H9 (cell line): ENCODE data around the gene EPHB2. TPM values are rescaled to one million over a fixed set of nuclear protein-coding genes. Genes with fewer than 3 reads are reported as not detected.

Experiments used
- DNase-seq: peaks from one replicate; pipeline ENCODE4 v3.0.0-alpha.2; 2017
- H2AFZ ChIP-seq: one replicate; pipeline ENCODE4 v1.6.1; 2013; ENCODE audit warnings: mild to moderate bottlenecking, low read length, control low read depth, moderate library complexity
- H2AK5ac ChIP-seq: 2 replicates; pipeline ENCODE4 v1.6.1; 2013; ENCODE audit warnings: low read length, control low read depth, mixed read lengths; ENCODE audit not compliant: insufficient read length
- H2BK120ac ChIP-seq: one replicate; pipeline ENCODE4 v1.6.1; 2013; ENCODE audit warnings: low read depth, mild to moderate bottlenecking, low read length, control low read depth, inconsistent platforms; ENCODE audit not compliant: poor library complexity, severe bottlenecking
- H2BK12ac ChIP-seq: 2 replicates; pipeline ENCODE4 v1.6.1; 2013; ENCODE audit warnings: low read length, control low read depth, mixed read lengths, low read depth; ENCODE audit not compliant: insufficient read length
- H2BK15ac ChIP-seq: 2 replicates; pipeline ENCODE4 v1.6.1; 2013; ENCODE audit warnings: low read depth, low read length, control low read depth
- H2BK20ac ChIP-seq: one replicate; pipeline ENCODE4 v1.6.1; 2013; ENCODE audit warnings: low read depth, mild to moderate bottlenecking, low read length, control low read depth, inconsistent platforms; ENCODE audit not compliant: poor library complexity, severe bottlenecking
- H2BK5ac ChIP-seq: 2 replicates; pipeline ENCODE4 v1.6.1; 2013; ENCODE audit warnings: low read length, control low read depth, mixed read lengths; ENCODE audit not compliant: insufficient read length
- H3K14ac ChIP-seq: 2 replicates; pipeline ENCODE4 v1.6.1; 2013; ENCODE audit warnings: low read length, control low read depth; ENCODE audit not compliant: insufficient read depth
- H3K18ac ChIP-seq: 2 replicates; pipeline ENCODE4 v1.6.1; 2013; ENCODE audit warnings: low read depth, mild to moderate bottlenecking, mixed read lengths, low read length, control low read depth; ENCODE audit not compliant: insufficient read length
- H3K23ac ChIP-seq: 2 replicates; pipeline ENCODE4 v1.6.1; 2013; ENCODE audit warnings: low read length, control low read depth, mixed read lengths, low read depth; ENCODE audit not compliant: insufficient read length
- H3K23me2 ChIP-seq: 2 replicates; pipeline ENCODE4 v1.6.1; 2013; ENCODE audit warnings: low read depth, mild to moderate bottlenecking, mixed read lengths, low read length, control low read depth; ENCODE audit not compliant: insufficient read length, poor library complexity, severe bottlenecking
- H3K27ac ChIP-seq: 2 replicates; pipeline ENCODE4 v1.5.1; 2013; ENCODE audit warnings: low read length, control low read depth, mixed read lengths, low read depth; ENCODE audit not compliant: insufficient read length
- H3K27me3 ChIP-seq: 2 replicates; pipeline ENCODE4 v1.6.1; 2013; ENCODE audit warnings: low read length, control low read depth, inconsistent platforms; ENCODE audit not compliant: insufficient read depth
- H3K4ac ChIP-seq: 2 replicates; pipeline ENCODE4 v1.6.1; 2013; ENCODE audit warnings: low read depth, mild to moderate bottlenecking, control low read depth, inconsistent platforms, low read length, moderate library complexity
- H3K4me1 ChIP-seq: 2 replicates; pipeline ENCODE4 v1.6.1; 2013; ENCODE audit warnings: low read length, control low read depth, inconsistent platforms; ENCODE audit not compliant: insufficient read depth
- H3K4me2 ChIP-seq: 2 replicates; pipeline ENCODE4 v1.6.1; 2013; ENCODE audit warnings: low read length, control low read depth, mixed read lengths; ENCODE audit not compliant: insufficient read length, insufficient read depth
- H3K56ac ChIP-seq: 2 replicates; pipeline ENCODE4 v1.6.1; 2013; ENCODE audit warnings: low read depth, mild to moderate bottlenecking, mixed read lengths, low read length, control low read depth; ENCODE audit not compliant: insufficient read length
- H3K79me1 ChIP-seq: 2 replicates; pipeline ENCODE4 v1.6.1; 2013; ENCODE audit warnings: low read depth, mild to moderate bottlenecking, moderate library complexity, low read length, control low read depth, inconsistent platforms; ENCODE audit not compliant: insufficient read depth, poor library complexity, severe bottlenecking
- H3K79me2 ChIP-seq: 2 replicates; pipeline ENCODE4 v1.6.1; 2013; ENCODE audit warnings: low read length, control low read depth, inconsistent platforms; ENCODE audit not compliant: insufficient read depth
- H3K9ac ChIP-seq: 2 replicates; pipeline ENCODE4 v1.6.1; 2013; ENCODE audit warnings: low read length, control low read depth, mixed read lengths; ENCODE audit not compliant: insufficient read length; ENCODE audit errors: extremely low read depth
- H3K9me3 ChIP-seq: one replicate; pipeline ENCODE4 v1.6.1; 2013; ENCODE audit warnings: low read depth, low read length, inconsistent platforms; ENCODE audit not compliant: control insufficient read depth
- H3T11ph ChIP-seq: one replicate; pipeline ENCODE4 v1.6.1; 2013; ENCODE audit warnings: mild to moderate bottlenecking, low read length, control low read depth, inconsistent platforms
- H4K20me1 ChIP-seq: one replicate; pipeline ENCODE4 v1.6.1; 2013; ENCODE audit not compliant: control insufficient read depth, insufficient read length, insufficient read depth
- H4K5ac ChIP-seq: 2 replicates; pipeline ENCODE4 v1.6.1; 2013; ENCODE audit warnings: low read depth, mild to moderate bottlenecking, mixed read lengths, low read length, control low read depth; ENCODE audit not compliant: insufficient read length
- H4K8ac ChIP-seq: replicated peaks from 2 replicates; pipeline ENCODE4 v1.6.1; 2013; ENCODE audit warnings: low read length, control low read depth, mixed read lengths, low read depth; ENCODE audit not compliant: insufficient read length
- H4K91ac ChIP-seq: 2 replicates; pipeline ENCODE4 v1.6.1; 2013; ENCODE audit warnings: low read depth, mild to moderate bottlenecking, moderate library complexity, mixed read lengths, low read length, control low read depth; ENCODE audit not compliant: insufficient read length
- H3K27ac Mint-ChIP-seq, 3 experiments: 2 replicates in 2 of 3; 3 replicates in 1 of 3; pipeline ENCODE4 v1.8.0; 2020 to 2021; ENCODE audit warnings: mixed read lengths in 3 of 3, mild to moderate bottlenecking in 1 of 3, moderate library complexity in 1 of 3
- H3K27me3 Mint-ChIP-seq: 2 replicates; pipeline ENCODE4 v1.8.0; 2021; ENCODE audit warnings: low read depth, mild to moderate bottlenecking, moderate library complexity, mixed read lengths
- H3K36me3 Mint-ChIP-seq, 3 experiments: 2 replicates in 2 of 3; 3 replicates in 1 of 3; pipeline ENCODE4 v1.8.0; 2020 to 2021; ENCODE audit warnings: low read depth in 3 of 3, mixed read lengths in 3 of 3; ENCODE audit not compliant: insufficient read depth in 1 of 3
- H3K4me1 Mint-ChIP-seq, 2 experiments: 2 replicates each; pipeline ENCODE4 v1.8.0; 2020; ENCODE audit warnings: mixed read lengths in 2 of 2
- H3K4me3 Mint-ChIP-seq, 2 experiments: 2 replicates in 1 of 2; 3 replicates in 1 of 2; pipeline ENCODE4 v1.8.0; 2020 to 2021; ENCODE audit warnings: mild to moderate bottlenecking in 2 of 2, mixed read lengths in 2 of 2, moderate library complexity in 1 of 2
- H3K9me3 Mint-ChIP-seq, 2 experiments: 2 replicates in 1 of 2; 3 replicates in 1 of 2; pipeline ENCODE4 v1.8.0; 2020; ENCODE audit warnings: mild to moderate bottlenecking in 2 of 2, mixed read lengths in 2 of 2, moderate library complexity in 1 of 2
- CTCF ChIP-seq: fragments of 200-600 bp; sonication (generic); conservative IDR thresholded peaks from 3 replicates; pipeline ENCODE4 v1.8.0; 2021; ENCODE audit warnings: antibody characterized with exemption, mild to moderate bottlenecking
- WGBS: extraction: QIAGEN DNeasy Blood & Tissue Kit; methylation state at CpG from one replicate; pipeline ENCODE4 v1.1.7; 2013; ENCODE audit warnings: missing lambda C conversion rate, low lambda C conversion rate, mixed read lengths; ENCODE audit not compliant: insufficient read length; ENCODE audit errors: extremely low coverage; 5-methylcytosine and 5-hydroxymethylcytosine counted together
- total RNA-seq: library from RNA; stranded (reverse); gene quantifications from 2 replicates; pipeline ENCODE4 v1.2.1, GENCODE V29; 2021

The EPHB2 gene
- total RNA-seq, 1 experiment from 2014 or later = 9.5 TPM

GRCh38 chr1:22791831-22792347 is 81.2 kb downstream of the EPHB2 start:
- Histone ChIP-seq H3K23ac (no peak overlapping the region), H3K27ac (no peak overlapping the region), H3K27me3 (no peaks in the 10 kb centered on the region), H3K23me2 (no peaks in the 10 kb centered on the region), H4K91ac (no peak overlapping the region), H3K18ac (no peak overlapping the region), H3K56ac (no peak overlapping the region), H2BK12ac (no peak overlapping the region), H2BK20ac (no peak overlapping the region), H3K9me3 (no peaks in the 10 kb centered on the region), H3K79me1 (no peaks in the 10 kb centered on the region), H3K14ac (no peak overlapping the region), H3K4ac (no peak overlapping the region), H4K8ac (no peak overlapping the region), H4K5ac (no peak overlapping the region), H3K9ac (no peak overlapping the region), H3K4me2 (no peak overlapping the region), H2BK120ac (no peak overlapping the region), H3T11ph (no peak overlapping the region), H2BK5ac (no peak overlapping the region), H2AK5ac (no peak overlapping the region), H3K79me2 (no peaks in the 10 kb centered on the region), H2BK15ac (no peak overlapping the region), H3K4me1 (peaks cover 2% of the 10 kb centered on the region; the same call in 1 of the 2 replicates), H2AFZ (no peak overlapping the region), H4K20me1 (no peaks in the 10 kb centered on the region)
- Mint-ChIP-seq H3K4me1 (peaks cover 38 to 62% of the 10 kb centered on the region in 2 experiments), H3K36me3 (no peaks in the 10 kb centered on the region; a peak in 2 of 7 replicates), H3K27ac (no peak overlapping the region), H3K4me3 (no peak overlapping the region), H3K27me3 (no peaks in the 10 kb centered on the region), H3K9me3 (no peaks in the 10 kb centered on the region)
- no peak for DNase-seq
- WGBS = no CpG with 5 or more reads among the region's 6 CpGs
- TF ChIP-seq CTCF = no peak
